HG03135 (cell line): ENCODE measurements around the gene PPP2R5B.

Experiments
- ATAC-seq: cut with Tn5 transposase; IDR thresholded peaks from one replicate; pipeline ENCODE4 v1.9.1; 2021; ENCODE audit warnings: mild to moderate bottlenecking, moderate library complexity; ENCODE audit not compliant: unreplicated experiment

Gene PPP2R5B

DNA sequence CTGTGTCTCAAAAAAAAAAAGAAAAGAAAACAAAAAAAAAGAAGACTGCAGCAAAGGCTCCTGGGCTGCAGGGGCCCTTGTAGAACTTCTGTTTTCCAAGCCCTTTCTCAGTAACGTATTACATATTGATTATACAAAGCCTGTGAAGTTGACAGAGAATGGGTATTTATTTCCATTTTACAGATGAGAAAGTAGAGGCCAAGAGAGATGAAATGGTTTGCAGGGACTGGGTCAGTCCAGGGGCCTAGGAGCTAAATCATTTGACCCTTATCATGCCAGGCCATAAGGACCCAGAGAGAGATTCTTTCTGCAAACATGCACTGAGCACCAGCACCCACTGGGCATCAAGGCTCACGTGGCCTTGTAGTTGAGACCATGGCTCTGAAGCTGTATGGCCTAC is 4.5 kb downstream of the PPP2R5B start:
- ATAC-seq, result no peak

DNA sequence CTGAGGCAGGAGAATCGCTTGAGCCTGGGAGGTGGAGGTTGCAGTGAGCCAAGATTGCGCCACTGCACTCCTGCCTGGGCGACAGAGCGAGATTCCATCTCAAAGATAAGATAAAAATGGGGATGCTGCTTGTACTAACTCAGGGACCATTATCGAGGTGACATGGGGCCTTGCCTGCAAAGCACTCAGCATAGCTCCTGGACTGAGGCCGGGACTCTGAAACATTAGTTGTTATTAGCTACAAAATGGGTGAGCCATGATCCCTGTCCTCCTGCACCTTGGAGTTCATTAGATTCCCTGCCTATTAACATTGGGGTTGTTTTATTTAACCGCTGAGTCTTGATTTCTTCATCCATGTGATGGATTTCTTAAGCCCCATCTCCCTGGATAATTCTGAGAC is 5.1 kb downstream of the PPP2R5B start:
- ATAC-seq, result no peak

DNA sequence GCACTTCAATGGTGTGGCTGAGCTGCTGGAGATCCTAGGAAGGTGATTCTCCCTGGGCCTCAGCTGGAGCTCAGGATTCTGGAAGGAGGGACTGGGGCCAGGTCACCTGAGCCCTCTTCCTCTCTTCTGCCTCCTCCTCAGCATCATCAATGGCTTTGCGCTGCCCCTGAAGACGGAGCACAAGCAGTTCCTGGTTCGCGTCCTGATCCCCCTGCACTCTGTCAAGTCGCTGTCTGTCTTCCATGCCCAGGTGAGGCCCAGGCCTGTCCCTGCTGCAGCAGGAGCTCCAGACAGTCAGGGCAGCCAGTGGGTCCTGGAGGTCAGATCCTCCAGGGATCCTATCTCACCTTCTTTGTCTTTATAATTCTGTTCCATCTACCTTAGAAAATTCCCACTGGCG is 5.9 kb downstream of the PPP2R5B start:
- no peak for ATAC-seq

DNA sequence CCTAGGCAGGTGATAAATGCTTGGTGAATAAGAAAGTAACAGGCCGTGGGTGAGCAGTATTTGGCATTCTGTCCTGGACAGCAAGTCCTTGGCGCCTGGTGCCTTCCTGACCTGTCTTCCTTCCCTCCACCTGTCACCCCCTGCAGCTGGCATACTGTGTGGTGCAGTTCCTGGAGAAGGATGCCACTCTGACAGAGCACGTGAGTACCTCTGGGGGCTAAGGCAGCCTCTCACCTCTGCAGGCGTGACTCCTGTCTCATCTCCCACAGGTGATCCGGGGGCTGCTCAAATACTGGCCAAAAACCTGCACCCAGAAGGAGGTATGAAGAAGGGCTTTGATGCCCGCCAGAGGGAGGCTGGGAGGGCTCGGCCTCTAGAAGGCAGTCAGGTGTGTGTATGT is 6.8 kb downstream of the PPP2R5B start:
- ATAC-seq, result no peak

DNA sequence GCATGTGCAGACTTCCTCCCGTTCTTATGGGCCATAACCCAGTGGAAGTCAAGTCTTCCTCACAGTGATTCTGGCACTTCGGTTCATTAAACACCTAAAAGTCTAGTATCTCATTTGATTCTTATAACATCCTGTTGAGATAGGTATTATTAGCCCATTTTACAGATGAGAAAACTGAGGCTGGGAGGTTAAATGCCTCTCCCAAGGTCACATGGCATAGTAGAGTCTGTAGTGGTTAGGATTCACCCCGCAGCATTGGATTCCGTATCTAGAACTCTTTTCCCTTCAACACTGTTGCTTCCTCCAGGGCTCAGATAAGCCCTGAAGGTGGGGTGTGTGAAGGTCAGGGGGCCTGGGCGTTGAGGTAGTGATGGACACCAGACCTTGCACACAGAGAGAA is 7.8 kb downstream of the PPP2R5B start:
- ATAC-seq, result no peak

DNA sequence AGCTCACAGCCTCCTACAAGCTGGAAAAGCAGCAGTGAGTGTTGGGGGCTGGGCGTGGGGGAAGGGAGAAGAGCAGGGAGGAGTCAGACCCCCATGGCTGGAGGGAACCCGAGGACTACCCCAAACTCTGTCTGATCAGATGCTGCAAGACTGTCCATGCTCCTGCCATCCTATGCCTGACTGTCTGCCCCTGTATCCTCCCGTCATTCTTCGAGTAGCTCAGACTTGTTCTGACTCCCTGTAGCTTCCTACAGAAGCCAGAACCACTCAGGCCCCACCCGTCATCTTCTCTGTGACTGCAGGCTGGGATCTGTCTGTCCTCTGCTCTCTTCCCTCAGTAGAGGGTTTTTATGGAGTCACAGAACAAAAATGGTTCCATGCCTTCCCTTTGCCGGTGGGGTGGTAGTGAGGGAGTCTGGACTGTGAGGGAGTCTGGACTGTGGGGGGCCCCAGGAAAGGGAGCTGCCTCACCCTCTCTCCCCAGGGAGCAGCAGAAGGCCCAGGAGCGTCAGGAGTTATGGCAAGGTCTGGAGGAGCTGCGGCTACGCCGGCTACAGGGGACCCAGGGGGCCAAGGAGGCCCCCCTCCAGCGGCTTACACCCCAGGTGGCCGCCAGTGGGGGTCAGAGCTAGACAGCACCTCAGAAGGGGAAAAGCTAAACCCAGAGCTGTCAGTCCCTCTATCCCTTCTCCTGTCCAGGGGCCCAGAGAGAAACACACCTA is 8.9 kb downstream of the PPP2R5B start:
- no peak for ATAC-seq

DNA sequence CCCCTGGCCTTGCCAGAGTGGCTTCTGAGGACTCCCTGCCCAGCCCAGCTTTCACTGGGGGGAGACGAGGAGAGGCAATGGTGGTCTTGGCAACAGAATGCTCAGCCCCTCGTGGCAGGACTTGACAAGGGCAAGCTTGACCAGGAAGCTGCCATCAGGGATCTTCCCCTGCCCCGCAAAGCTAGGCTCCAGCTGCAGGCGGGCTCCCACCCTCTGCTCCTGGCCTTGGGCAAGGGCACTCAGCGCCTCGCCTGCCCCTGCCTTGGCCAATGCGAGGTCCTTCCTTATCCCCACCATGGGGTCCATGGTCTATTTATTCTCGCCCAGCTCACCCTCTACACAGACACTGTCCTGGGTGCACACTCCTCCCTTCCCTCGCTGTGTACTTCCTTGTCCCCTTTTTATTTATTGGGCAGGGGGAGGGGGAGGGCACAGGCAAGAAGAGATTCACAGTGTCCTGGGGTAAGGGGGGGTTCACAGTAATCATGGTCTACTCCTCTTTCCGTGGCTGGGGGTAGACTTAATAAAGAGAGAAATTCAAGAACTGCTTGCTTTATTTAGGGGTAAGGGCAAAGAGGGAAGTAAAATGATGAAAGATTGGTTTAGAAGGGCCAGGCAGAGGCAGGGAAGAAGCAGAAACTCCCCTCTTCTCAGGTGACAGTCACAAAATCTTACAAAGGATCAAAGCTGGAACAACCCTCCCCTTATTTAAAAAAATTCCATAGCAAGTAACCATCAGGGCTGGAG is 9.6 kb downstream of the PPP2R5B start:
- no peak for ATAC-seq

DNA sequence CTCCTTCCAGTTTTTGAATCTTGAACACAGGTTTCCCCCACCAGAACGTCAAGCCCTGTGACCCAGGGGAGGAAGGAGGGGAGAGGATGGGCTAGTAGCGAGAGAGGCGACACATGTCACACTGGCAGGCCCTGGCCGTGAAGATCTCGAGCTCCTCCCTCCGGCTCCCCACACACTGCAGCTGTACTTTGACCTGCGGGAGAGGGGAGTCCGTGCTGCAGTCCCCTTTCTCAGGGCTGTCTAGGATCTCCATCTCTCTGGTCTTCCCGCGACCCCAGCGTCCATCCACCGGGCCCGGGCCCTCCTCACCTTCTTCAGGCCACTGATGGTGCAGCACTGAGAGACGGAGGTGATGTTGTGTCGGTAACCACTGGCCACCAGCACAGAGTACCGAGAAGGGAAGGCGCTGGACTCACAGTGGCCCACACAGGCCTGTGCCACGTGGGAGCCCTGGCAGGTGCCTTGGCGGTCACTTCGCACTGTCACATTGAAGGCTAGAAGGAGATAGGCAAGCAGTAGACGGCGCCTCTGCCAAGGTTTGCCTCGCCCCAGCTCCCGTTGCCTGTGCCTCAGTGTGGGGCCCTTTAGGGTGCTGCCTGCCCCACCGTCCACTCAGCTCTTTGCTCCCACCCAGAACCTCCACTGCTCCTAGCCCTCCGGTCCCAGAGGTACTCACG is 10.3 kb downstream of the PPP2R5B start:
- no peak for ATAC-seq

DNA sequence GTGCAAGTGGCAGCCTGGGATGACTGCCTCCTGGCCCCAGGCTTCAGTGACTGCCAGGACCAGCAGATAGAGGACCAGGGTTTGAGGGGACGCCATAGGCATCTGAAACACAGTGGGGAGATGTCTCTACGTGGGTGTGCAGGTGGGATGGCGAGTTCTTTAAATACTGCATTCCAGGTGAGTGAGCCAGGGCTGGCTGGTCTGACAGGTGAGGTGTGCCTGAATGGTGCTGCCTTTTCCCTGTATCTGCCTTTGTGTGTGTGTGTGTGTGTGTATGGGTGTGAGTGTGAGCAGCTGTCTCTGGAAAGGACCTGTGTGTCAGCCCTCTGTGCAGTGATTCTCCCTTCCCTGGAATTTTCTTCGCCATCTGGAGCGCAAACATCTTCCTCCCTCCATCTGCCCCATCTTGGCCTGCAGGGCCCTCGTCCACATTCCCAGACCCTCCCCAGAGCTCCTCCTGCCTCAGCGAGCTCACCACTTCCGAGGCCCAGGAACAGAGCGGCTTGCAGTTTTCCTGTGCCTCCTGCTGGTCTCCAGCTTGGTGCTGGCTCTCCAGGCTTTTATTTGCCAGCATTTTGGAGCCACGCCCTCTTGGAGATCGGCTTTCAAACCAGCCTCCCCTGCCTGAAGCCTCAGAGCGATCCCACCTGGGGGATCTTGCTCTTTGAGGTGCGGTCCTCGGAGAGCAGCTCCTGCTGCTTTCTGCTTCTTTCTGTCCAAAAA is 11.0 kb downstream of the PPP2R5B start, which contains the start of gene GPHA2:
Gene GPHA2 (minus strand): TSS at position 535 of the 723 bp plus-strand sequence. CDS start 433 bp downstream, at position 102.
- ATAC-seq, result no peak

DNA sequence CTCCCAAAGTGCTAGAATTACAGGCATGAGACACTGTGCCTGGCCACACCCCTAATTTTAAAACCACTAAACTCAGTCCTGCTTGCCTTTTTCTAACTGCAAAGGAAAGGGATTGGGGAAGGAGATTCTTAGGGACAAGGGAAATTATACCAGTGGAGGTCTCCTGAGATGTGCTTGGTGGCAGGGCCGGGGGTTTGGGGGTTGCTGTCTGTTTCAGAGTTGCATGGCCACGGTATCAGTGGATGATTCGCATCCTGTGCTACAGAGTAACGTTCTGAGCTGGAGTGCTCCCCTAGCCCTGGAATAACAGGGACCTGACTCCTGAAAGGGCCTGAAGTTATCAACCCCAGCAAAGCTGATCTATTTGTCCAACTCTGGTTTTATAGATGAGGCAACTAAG is 12.1 kb downstream of the PPP2R5B start:
- no peak for ATAC-seq

DNA sequence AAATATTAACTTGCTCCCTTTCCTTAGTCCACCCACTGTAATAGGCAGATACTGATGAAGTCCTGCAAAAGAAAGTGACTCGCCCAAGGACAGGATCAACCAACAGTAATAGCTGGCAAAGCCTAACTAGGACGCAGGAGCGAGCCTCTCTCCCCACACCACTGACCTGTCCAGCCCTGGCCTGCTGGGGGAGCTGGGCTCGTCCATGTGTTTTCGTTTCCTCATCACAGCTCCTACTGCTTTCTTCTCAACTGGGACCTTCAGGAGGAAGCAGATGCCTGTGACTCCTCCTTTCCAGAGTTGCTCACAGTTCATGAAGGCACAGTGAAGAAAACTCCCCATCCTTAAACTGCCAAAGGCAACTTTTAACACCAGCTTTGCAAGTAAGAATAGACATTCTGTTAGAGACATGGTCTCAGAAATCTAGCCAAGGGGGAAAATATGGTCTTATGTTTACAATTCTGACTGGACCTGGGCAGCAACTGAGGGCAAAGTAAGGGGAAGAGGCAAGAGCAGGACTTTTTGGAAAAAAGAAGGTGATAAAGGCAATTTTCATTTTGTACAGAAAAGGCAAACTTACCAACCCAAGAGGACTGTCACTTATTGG is 22.8 kb downstream of the PPP2R5B start:
- ATAC-seq, result no peak

DNA sequence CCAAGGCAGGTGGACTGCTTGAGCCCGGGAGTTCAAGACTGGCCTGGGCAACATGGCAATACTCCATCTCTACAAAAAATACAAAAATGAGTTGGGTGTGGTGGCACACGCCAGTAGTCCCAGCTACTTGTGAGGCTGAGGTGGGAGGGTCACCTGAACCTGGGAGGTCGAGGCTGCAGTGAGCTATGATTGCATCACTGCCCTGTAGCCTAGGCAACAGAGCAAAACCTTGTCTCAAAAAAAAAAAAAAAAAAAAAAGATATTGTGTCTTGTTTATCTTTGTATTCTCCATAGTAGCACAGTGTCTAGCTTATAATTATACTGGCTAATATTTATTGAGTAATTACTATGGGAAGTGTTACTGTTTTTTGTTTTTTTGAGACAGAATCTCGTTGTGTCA is 27.0 kb downstream of the PPP2R5B start:
- ATAC-seq, result no peak

DNA sequence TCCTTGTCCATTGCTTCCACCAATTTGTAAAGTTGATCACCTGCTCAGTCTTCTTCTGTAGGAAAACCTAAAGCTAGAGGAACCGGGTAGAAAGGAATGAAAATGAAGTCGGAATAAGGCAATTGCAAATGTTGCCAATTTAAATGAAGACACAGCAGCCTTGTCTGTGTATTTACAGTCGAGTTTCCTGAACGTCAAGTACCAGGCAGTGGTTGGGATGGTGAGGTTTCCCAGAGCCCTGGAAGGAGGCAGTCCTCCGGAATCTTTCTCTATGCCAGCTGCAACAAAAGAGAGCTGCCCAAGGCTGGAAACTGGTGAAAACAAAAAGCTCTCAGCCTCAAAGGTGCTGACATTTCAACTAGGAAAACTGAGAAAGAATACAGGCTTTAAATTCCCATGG is 29.7 kb downstream of the PPP2R5B start:
- no peak for ATAC-seq

DNA sequence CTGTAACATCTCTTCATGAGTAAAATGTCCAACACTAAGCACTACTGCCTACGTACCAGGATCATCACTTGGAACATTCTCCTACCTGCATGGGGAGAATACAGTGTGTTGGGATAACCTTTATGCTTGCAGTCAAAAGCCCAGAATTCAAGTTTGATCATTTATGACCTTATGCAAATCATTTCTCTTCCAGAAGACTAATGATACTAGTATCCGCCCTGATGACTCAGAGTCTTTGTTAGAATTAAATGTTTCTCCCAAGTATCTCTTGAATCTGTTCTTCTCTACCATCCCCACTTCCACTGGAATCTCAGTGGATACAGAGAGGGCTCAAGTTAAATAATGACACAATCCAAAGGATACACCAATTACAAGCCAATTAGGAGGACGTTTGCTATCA is 35.0 kb downstream of the PPP2R5B start:
- no peak for ATAC-seq

DNA sequence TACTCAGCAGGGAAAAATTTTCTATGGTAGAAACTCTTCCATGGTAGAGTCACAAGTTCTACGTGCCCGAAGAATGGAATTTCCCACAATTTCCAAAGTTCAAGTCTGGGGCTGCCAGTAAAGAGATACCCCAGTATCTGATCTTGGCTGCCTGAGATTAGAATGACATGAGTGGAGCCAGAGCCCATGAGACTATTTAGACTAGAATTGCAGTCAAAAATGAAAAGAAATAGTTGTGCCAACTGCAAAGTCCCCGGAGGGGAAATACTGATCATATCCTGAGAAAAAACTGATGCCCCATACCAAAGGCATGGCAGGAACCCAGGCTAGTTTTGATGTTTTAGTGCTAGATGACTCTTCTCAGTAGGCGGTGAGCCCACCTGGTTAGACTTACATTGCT is 36.2 kb downstream of the PPP2R5B start:
- no peak for ATAC-seq

DNA sequence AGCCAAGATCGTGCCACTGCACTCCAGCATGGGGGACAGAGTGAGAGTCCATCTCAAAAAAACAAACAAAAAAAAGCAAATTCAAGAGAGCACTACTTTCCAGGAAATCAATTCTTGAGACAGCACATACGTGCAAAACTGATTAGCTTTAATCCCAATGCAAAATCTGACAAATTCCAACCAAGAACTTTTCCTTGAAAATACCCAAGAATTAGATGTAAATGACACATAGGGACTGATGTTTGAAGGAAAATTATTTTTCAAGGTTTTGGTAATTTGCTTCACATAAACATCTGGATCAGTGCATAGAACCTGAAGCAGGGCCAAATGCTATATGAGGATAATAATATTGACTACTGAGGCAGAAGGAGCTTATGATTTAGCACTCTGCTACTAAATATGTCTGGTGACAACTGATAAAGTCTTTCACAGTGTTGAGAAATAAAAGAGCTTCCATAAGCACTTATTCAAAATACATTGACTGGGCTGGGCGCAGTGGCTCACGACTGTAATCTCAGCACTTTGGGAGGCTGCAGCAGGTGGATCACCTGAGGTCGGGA is 38.7 kb downstream of the PPP2R5B start:
- ATAC-seq, result no peak

DNA sequence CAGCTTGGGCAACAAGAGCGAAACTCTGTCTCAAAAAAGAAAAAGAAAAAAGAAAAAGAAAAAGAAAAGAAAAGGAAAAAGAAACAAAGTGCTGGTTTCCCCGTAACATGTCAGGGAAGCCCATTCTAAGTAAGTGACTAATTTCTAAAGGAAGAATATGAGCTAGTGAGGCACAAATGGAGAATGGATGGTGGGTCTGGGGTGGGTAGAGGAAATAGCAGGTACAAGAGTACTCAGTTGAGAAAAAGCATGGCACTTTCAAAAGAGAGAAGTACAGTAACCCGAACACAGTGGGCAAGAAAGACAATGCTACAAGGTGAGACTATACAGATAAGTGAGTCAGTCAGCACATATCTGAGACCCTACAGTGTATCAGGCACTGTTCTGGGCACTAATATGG is 42.9 kb downstream of the PPP2R5B start:
- no peak for ATAC-seq

DNA sequence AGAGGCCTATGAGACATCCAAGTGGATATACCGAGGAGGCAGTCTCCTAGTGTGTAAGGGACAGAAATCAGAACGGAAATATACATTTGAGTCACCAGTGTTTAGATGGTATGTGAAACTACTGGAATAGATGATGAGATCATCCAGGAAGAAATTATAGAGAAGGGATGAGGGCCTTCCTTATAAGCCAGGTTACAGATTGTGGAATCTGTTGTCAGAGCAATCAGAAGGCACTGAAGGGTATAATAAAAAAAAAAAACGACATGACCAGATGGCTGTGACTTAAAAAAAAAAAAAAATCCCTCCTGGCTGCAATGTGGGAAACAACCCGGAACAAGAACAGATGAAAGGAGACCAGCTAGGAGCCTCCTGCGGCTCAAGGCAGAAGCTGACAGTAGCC is 44.7 kb downstream of the PPP2R5B start:
- ATAC-seq, result no peak

DNA sequence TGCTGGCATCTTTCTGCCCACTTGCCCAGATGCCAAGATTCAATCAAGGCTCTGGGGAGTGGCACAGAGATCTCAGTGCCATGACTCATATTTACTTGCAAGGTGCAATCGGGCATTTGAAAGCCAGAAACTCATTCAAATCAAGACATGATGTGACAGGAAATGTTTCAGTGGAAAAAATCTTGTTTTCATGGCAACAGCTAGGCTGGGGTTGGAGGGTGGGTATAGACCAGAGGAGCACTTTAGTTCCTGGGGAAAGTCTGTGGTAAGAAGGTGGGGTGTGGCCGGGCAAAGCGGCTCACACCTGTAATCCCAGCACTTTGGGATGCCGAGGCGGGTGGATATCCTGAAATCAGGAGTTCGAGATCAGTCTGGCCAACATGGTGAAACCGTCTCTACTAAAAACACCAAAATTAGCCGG is 46.3 kb downstream of the PPP2R5B start:
- no peak for ATAC-seq

DNA sequence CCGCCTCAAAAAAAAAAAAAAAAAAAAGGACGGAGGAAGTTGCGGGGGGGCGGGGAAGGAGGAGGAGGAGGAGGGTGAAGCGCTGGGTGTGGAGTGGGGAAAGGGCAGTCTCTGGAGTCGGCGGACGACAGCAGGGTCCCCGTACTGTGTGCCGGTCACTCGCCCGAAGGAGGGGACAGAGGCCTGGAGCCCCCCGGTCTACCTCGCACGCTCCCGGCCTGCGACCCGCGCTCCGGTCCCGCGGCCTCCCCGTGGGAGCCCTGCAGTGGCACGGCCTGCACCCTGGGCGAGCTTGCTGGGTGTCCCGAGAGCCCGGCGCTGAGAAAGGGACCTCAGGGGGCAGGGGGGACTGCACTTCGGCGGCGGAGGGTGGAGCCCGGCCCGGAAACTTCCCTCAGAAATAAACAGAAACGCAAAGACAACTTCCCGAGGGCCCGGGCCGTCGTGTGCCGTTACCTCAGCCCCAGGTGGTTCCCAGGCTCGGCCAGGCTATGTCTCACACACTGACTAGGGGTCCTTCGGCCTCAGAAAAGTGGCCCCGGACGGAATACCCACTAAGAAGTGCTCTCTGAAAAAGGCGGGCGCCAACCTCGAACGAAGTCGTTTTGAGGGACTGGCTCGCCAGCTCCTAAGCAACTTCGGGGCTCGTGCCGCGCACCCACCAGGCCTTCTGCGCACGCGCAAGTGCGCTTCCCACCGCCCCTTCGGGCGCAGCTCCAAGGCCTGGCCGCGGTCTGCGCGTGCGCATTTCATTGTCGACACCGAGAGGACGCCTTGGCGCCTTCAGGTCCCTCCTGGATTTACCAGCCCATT is 47.1 kb downstream of the PPP2R5B start, which contains the start of gene MAJIN:
Gene MAJIN (minus strand): TSS at position 688 of the 813 bp plus-strand sequence. CDS start 12,703 bp downstream, outside the sequence.
- ATAC-seq, result no peak
